Measurements from ENCODE around the gene GNA12.

GRCh38 chr7:2830609-2831376 lies 13.3 kb downstream of the GNA12 start:
- no peak for TF ChIP-seq CTCF (IDR thresholded peaks at IDR 0.05; ENCODE audit: low read length)
- no peak for TF ChIP-seq EZH2 (optimal IDR thresholded peaks at IDR 0.05; ENCODE audit: low read depth, low read length)
- TF ChIP-seq EZH2phosphoT487 (IDR thresholded peaks at IDR 0.05; ENCODE audit: low read length): no peak

All from MM.1S (cell line).